Measurements from ENCODE around the gene RMDN2.

- TF ChIP-seq SP1 (IDR thresholded peaks at IDR 0.05): no peak
- TF ChIP-seq CTCF (IDR thresholded peaks at IDR 0.05; ENCODE audit: low read depth, low read length, missing input control): no peak
- TF ChIP-seq ATF3 (IDR thresholded peaks at IDR 0.05): no peak
- no peak for TF ChIP-seq RAD21 (IDR thresholded peaks at IDR 0.05)
Observed at GRCh38 chr2:37944268-37944667, 19.2 kb downstream of the RMDN2 start.

Measured in liver (tissue), 3 donors.